HepG2 (cell line): ENCODE measurements around the gene GLDC. TPM values are rescaled to one million over a fixed set of nuclear protein-coding genes. Genes with fewer than 3 reads are reported as not detected.

Source experiments
- ARID4A ChIP-seq: sonication (generic); formaldehyde crosslinking; IDR thresholded peaks from 2 replicates; pipeline ENCODE4 v1.5.0; 2020; ENCODE audit warnings: mild to moderate bottlenecking, missing genetic modification reagents, borderline replicate concordance
- DDIT3 ChIP-seq: sonication (generic); formaldehyde crosslinking; IDR thresholded peaks from 2 replicates; pipeline ENCODE4 v1.4.0; 2020; ENCODE audit warnings: mild to moderate bottlenecking, missing genetic modification reagents
- EP300 ChIP-seq, 3 experiments: sonication (generic) in 1 of 3; formaldehyde crosslinking in 1 of 3; IDR thresholded peaks; 2 replicates each; pipeline versions ENCODE4 v1.5.1 to v1.6.1; 2011 to 2020; ENCODE audit warnings: low read depth in 2 of 3, low read length in 2 of 3, borderline replicate concordance in 1 of 3, improper control_type of control experiment in 1 of 3, mild to moderate bottlenecking in 1 of 3, missing genetic modification reagents in 1 of 3, moderate library complexity in 1 of 3
- FOXA3 ChIP-seq: IDR thresholded peaks from 2 replicates; pipeline ENCODE4 v1.6.1; 2016; ENCODE audit warnings: missing genetic modification reagents, missing compliant biosample characterization
- RAD51 ChIP-seq: fragments of 450-650 bp; IDR thresholded peaks from 2 replicates; pipeline ENCODE4 v1.6.1; 2016; ENCODE audit warnings: borderline replicate concordance
- ZFP62 ChIP-seq: sonication (generic); formaldehyde crosslinking; IDR thresholded peaks from 2 replicates; pipeline ENCODE4 v1.4.0; 2020; ENCODE audit warnings: missing genetic modification reagents
- ZNF414 ChIP-seq: sonication (generic); formaldehyde crosslinking; IDR thresholded peaks from 2 replicates; pipeline ENCODE4 v1.5.0; 2020; ENCODE audit warnings: missing genetic modification reagents
- ZNF432 ChIP-seq: sonication (generic); formaldehyde crosslinking; IDR thresholded peaks from 2 replicates; pipeline ENCODE4 v1.5.0; 2020; ENCODE audit warnings: missing genetic modification reagents, mild to moderate bottlenecking, borderline replicate concordance
- ZNF569 ChIP-seq: sonication (generic); formaldehyde crosslinking; IDR thresholded peaks from 2 replicates; pipeline ENCODE4 v1.5.0; 2020; ENCODE audit warnings: mild to moderate bottlenecking, missing genetic modification reagents, moderate library complexity, borderline replicate concordance
- ZNF709 ChIP-seq: sonication (generic); formaldehyde crosslinking; IDR thresholded peaks from 2 replicates; pipeline ENCODE4 v1.5.0; 2020; ENCODE audit warnings: mild to moderate bottlenecking, missing genetic modification reagents
- polyA plus RNA-seq, 8 experiments: library from polyadenylated mRNA; depleted of rRNA in 3 of 8; stranded (reverse) in 7 of 8; unstranded in 1 of 8; fragments of >200 nt; fragmentation: Illumina TruSeq in 4 of 8; extraction: Trizol in 4 of 8; gene quantifications; 2 replicates each; pipeline versions ENCODE4 v1.2.1 to v1.2.3, GENCODE V29; 2011 to 2016; ENCODE audit warnings: low read depth in 4 of 8, missing spikeins in 1 of 8, mixed read lengths in 1 of 8; ENCODE audit not compliant: insufficient read depth in 1 of 8
- total RNA-seq, 5 experiments: library from RNA; depleted of rRNA; stranded (reverse); fragments of >200 nt; fragmentation: Illumina TruSeq; extraction: Trizol; gene quantifications; 2 replicates each; pipeline ENCODE4 v1.2.3, GENCODE V29; 2016; ENCODE audit warnings: low read depth in 1 of 5
- TF ChIP-seq, protein P1 (sequence below): sonication (generic); formaldehyde crosslinking; IDR thresholded peaks from 2 replicates; pipeline ENCODE4 v1.4.0; 2020; ENCODE audit warnings: missing genetic modification reagents, borderline replicate concordance
- TF ChIP-seq, protein P2 (sequence below): sonication (generic); formaldehyde crosslinking; IDR thresholded peaks from 2 replicates; pipeline ENCODE4 v1.5.0; 2020; ENCODE audit warnings: missing genetic modification reagents
- TF ChIP-seq, protein P3 (sequence below): sonication (generic); formaldehyde crosslinking; IDR thresholded peaks from 2 replicates; pipeline ENCODE4 v1.5.1; 2020; ENCODE audit warnings: mild to moderate bottlenecking, moderate library complexity, missing genetic modification reagents
- TF ChIP-seq, protein P4 (sequence below): sonication (generic); formaldehyde crosslinking; IDR thresholded peaks from 2 replicates; pipeline ENCODE4 v1.5.0; 2020; ENCODE audit warnings: missing genetic modification reagents

Gene GLDC
- total and polyA plus RNA-seq, 2 of the 13 experiments (the other 11 are each of a cell fraction or from before 2014, with no cell fraction given) = 59.3 to 115 TPM

- TF ChIP-seq ZNF432 (CRISPR knock-in tag) = no peak
- TF ChIP-seq EP300 (IDR thresholded peaks at IDR 0.05; ENCODE audit: low read depth in 2 of 2, low read length in 2 of 2) = peak in 1 of 2 experiments; percentile 14; a peak in 1 of 4 replicates
- TF ChIP-seq EP300 (CRISPR knock-in tag; IDR thresholded peaks at IDR 0.05; ENCODE audit: borderline replicate concordance) = no peak
- TF ChIP-seq ZFP62 = no peak
- TF ChIP-seq ARID4A (CRISPR knock-in tag) = peak; percentile 52; the same call in 1 of the 2 replicates
- TF ChIP-seq, protein P1, sequence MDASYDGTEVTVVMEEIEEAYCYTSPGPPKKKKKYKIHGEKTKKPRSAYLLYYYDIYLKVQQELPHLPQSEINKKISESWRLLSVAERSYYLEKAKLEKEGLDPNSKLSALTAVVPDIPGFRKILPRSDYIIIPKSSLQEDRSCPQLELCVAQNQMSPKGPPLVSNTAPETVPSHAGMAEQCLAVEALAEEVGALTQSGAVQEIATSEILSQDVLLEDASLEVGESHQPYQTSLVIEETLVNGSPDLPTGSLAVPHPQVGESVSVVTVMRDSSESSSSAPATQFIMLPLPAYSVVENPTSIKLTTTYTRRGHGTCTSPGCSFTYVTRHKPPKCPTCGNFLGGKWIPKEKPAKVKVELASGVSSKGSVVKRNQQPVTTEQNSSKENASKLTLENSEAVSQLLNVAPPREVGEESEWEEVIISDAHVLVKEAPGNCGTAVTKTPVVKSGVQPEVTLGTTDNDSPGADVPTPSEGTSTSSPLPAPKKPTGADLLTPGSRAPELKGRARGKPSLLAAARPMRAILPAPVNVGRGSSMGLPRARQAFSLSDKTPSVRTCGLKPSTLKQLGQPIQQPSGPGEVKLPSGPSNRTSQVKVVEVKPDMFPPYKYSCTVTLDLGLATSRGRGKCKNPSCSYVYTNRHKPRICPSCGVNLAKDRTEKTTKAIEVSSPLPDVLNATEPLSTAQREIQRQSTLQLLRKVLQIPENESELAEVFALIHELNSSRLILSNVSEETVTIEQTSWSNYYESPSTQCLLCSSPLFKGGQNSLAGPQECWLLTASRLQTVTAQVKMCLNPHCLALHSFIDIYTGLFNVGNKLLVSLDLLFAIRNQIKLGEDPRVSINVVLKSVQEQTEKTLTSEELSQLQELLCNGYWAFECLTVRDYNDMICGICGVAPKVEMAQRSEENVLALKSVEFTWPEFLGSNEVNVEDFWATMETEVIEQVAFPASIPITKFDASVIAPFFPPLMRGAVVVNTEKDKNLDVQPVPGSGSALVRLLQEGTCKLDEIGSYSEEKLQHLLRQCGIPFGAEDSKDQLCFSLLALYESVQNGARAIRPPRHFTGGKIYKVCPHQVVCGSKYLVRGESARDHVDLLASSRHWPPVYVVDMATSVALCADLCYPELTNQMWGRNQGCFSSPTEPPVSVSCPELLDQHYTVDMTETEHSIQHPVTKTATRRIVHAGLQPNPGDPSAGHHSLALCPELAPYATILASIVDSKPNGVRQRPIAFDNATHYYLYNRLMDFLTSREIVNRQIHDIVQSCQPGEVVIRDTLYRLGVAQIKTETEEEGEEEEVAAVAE (CRISPR knock-in tag) = no peak
- TF ChIP-seq, protein P2, sequence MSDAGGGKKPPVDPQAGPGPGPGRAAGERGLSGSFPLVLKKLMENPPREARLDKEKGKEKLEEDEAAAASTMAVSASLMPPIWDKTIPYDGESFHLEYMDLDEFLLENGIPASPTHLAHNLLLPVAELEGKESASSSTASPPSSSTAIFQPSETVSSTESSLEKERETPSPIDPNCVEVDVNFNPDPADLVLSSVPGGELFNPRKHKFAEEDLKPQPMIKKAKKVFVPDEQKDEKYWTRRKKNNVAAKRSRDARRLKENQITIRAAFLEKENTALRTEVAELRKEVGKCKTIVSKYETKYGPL (CRISPR knock-in tag) = no peak
- TF ChIP-seq ZNF709 (CRISPR knock-in tag) = no peak
- TF ChIP-seq DDIT3 = no peak
- TF ChIP-seq ZNF569 (CRISPR knock-in tag) = no peak
- TF ChIP-seq, protein P3, sequence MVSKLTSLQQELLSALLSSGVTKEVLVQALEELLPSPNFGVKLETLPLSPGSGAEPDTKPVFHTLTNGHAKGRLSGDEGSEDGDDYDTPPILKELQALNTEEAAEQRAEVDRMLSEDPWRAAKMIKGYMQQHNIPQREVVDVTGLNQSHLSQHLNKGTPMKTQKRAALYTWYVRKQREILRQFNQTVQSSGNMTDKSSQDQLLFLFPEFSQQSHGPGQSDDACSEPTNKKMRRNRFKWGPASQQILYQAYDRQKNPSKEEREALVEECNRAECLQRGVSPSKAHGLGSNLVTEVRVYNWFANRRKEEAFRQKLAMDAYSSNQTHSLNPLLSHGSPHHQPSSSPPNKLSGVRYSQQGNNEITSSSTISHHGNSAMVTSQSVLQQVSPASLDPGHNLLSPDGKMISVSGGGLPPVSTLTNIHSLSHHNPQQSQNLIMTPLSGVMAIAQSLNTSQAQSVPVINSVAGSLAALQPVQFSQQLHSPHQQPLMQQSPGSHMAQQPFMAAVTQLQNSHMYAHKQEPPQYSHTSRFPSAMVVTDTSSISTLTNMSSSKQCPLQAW (CRISPR knock-in tag) = no peak
- TF ChIP-seq, protein P4, sequence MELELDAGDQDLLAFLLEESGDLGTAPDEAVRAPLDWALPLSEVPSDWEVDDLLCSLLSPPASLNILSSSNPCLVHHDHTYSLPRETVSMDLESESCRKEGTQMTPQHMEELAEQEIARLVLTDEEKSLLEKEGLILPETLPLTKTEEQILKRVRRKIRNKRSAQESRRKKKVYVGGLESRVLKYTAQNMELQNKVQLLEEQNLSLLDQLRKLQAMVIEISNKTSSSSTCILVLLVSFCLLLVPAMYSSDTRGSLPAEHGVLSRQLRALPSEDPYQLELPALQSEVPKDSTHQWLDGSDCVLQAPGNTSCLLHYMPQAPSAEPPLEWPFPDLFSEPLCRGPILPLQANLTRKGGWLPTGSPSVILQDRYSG = no peak
- TF ChIP-seq ZNF414 (CRISPR knock-in tag) = no peak
- TF ChIP-seq FOXA3 (CRISPR knock-in tag) = no peak
- TF ChIP-seq RAD51 = no peak
Measured at GRCh38 chr9:6632516-6633183, 12.9 kb downstream of the GLDC start (continued).
